ENCODE results near the gene ORMDL2. TPM values are rescaled to one million over a fixed set of nuclear protein-coding genes. Genes with fewer than 3 reads are reported as not detected.

Gene ORMDL2
- total and polyA plus RNA-seq, 10 of the 15 experiments (the other 5 are each of a cell fraction or from before 2014, with no cell fraction given) = 15.0 to 135 (median 33.9) TPM

DNA sequence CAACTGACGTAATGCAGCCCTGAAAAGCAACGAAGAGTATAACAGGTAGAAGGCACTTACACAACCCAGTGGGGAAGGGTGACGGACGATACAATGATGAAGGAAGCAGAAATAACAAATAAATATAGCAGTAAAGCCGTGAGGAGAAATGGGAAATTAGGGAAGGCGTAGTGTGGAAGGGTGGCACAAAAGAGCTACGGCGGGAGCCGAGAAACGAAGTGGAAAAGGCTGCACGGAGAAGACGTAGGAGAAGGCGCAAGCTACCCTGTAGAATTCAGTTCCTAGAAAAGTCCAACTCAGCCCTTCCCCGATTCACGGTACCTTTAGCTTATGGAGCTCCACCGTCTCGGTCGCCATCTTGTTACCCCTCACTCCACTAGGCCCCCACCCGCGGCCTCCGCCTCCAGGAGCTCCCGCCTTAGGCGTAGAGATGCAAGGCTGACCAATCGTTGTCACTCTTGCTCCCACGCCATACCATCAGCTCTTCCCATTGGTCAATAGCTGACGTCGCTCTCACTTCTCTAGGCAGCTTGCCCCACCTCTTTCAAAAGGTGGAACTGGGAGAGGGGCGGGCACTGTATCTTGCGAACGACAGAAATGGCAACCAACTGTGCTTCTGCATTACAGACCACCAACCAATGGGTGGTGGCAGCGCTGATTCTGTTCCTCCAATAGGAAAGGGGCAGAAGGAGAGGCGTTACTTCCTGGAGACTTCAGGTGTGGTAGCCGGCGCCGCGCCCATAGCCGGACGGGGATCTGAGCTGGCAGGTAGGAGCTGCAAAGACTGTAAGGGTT lies at the start of gene ORMDL2, which contains the start of gene SARNP (continued):
- TF ChIP-seq, protein P1, sequence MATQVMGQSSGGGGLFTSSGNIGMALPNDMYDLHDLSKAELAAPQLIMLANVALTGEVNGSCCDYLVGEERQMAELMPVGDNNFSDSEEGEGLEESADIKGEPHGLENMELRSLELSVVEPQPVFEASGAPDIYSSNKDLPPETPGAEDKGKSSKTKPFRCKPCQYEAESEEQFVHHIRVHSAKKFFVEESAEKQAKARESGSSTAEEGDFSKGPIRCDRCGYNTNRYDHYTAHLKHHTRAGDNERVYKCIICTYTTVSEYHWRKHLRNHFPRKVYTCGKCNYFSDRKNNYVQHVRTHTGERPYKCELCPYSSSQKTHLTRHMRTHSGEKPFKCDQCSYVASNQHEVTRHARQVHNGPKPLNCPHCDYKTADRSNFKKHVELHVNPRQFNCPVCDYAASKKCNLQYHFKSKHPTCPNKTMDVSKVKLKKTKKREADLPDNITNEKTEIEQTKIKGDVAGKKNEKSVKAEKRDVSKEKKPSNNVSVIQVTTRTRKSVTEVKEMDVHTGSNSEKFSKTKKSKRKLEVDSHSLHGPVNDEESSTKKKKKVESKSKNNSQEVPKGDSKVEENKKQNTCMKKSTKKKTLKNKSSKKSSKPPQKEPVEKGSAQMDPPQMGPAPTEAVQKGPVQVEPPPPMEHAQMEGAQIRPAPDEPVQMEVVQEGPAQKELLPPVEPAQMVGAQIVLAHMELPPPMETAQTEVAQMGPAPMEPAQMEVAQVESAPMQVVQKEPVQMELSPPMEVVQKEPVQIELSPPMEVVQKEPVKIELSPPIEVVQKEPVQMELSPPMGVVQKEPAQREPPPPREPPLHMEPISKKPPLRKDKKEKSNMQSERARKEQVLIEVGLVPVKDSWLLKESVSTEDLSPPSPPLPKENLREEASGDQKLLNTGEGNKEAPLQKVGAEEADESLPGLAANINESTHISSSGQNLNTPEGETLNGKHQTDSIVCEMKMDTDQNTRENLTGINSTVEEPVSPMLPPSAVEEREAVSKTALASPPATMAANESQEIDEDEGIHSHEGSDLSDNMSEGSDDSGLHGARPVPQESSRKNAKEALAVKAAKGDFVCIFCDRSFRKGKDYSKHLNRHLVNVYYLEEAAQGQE (IDR thresholded peaks at IDR 0.05; ENCODE audit: low read depth, low read length) = no peak
- TF ChIP-seq ZZZ3 (IDR thresholded peaks at IDR 0.05; ENCODE audit: control insufficient read depth, insufficient read length, low read depth) = no peak
- TF ChIP-seq SMAD1 (IDR thresholded peaks at IDR 0.05; ENCODE audit: low read depth, partially characterized antibody) = peak; percentile 63
- no peak for TF ChIP-seq MEF2B (IDR thresholded peaks at IDR 0.05; ENCODE audit: partially characterized antibody, poor library complexity, severe bottlenecking)
- TF ChIP-seq, protein P2, sequence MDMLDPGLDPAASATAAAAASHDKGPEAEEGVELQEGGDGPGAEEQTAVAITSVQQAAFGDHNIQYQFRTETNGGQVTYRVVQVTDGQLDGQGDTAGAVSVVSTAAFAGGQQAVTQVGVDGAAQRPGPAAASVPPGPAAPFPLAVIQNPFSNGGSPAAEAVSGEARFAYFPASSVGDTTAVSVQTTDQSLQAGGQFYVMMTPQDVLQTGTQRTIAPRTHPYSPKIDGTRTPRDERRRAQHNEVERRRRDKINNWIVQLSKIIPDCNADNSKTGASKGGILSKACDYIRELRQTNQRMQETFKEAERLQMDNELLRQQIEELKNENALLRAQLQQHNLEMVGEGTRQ (IDR thresholded peaks at IDR 0.05; ENCODE audit: borderline replicate concordance, low read depth, low read length) = no peak
- TF ChIP-seq IKZF1 (conservative IDR thresholded peaks at IDR 0.05) = peak; percentile 44; the same call in 1 of the 2 replicates
- peak; percentile 97 for TF ChIP-seq YY1 (IDR thresholded peaks at IDR 0.05; ENCODE audit: low read depth, low read length)
- TF ChIP-seq TCF3 (IDR thresholded peaks at IDR 0.05; ENCODE audit: borderline replicate concordance, insufficient read depth, low read depth, low read length) = no peak
- TF ChIP-seq, protein P3, sequence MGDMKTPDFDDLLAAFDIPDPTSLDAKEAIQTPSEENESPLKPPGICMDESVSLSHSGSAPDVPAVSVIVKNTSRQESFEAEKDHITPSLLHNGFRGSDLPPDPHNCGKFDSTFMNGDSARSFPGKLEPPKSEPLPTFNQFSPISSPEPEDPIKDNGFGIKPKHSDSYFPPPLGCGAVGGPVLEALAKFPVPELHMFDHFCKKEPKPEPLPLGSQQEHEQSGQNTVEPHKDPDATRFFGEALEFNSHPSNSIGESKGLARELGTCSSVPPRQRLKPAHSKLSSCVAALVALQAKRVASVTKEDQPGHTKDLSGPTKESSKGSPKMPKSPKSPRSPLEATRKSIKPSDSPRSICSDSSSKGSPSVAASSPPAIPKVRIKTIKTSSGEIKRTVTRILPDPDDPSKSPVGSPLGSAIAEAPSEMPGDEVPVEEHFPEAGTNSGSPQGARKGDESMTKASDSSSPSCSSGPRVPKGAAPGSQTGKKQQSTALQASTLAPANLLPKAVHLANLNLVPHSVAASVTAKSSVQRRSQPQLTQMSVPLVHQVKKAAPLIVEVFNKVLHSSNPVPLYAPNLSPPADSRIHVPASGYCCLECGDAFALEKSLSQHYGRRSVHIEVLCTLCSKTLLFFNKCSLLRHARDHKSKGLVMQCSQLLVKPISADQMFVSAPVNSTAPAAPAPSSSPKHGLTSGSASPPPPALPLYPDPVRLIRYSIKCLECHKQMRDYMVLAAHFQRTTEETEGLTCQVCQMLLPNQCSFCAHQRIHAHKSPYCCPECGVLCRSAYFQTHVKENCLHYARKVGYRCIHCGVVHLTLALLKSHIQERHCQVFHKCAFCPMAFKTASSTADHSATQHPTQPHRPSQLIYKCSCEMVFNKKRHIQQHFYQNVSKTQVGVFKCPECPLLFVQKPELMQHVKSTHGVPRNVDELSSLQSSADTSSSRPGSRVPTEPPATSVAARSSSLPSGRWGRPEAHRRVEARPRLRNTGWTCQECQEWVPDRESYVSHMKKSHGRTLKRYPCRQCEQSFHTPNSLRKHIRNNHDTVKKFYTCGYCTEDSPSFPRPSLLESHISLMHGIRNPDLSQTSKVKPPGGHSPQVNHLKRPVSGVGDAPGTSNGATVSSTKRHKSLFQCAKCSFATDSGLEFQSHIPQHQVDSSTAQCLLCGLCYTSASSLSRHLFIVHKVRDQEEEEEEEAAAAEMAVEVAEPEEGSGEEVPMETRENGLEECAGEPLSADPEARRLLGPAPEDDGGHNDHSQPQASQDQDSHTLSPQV (IDR thresholded peaks at IDR 0.05) = no peak
- TF ChIP-seq RUNX3 (IDR thresholded peaks at IDR 0.05; ENCODE audit: low read length) = 0 out of 2 replicates have a peak, but pooled peaks have one; percentile 1
- no peak for TF ChIP-seq CEBPB (IDR thresholded peaks at IDR 0.05; ENCODE audit: borderline replicate concordance in 1 of 2, low read depth in 2 of 2, low read length in 2 of 2)
- no peak for TF ChIP-seq SUZ12 (IDR thresholded peaks at IDR 0.05; ENCODE audit: unreplicated experiment)
- TF ChIP-seq, protein P4, sequence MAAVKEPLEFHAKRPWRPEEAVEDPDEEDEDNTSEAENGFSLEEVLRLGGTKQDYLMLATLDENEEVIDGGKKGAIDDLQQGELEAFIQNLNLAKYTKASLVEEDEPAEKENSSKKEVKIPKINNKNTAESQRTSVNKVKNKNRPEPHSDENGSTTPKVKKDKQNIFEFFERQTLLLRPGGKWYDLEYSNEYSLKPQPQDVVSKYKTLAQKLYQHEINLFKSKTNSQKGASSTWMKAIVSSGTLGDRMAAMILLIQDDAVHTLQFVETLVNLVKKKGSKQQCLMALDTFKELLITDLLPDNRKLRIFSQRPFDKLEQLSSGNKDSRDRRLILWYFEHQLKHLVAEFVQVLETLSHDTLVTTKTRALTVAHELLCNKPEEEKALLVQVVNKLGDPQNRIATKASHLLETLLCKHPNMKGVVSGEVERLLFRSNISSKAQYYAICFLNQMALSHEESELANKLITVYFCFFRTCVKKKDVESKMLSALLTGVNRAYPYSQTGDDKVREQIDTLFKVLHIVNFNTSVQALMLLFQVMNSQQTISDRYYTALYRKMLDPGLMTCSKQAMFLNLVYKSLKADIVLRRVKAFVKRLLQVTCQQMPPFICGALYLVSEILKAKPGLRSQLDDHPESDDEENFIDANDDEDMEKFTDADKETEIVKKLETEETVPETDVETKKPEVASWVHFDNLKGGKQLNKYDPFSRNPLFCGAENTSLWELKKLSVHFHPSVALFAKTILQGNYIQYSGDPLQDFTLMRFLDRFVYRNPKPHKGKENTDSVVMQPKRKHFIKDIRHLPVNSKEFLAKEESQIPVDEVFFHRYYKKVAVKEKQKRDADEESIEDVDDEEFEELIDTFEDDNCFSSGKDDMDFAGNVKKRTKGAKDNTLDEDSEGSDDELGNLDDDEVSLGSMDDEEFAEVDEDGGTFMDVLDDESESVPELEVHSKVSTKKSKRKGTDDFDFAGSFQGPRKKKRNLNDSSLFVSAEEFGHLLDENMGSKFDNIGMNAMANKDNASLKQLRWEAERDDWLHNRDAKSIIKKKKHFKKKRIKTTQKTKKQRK (IDR thresholded peaks at IDR 0.05; ENCODE audit: low read depth, low read length) = peak; percentile 84
- no peak for TF ChIP-seq NR2C1 (IDR thresholded peaks at IDR 0.05)
- TF ChIP-seq NBN (IDR thresholded peaks at IDR 0.05) = peak; percentile 84; the same call in 1 of the 2 replicates
- peak; percentile 88 for TF ChIP-seq HDGF (IDR thresholded peaks at IDR 0.05)
- TF ChIP-seq CBX5 (IDR thresholded peaks at IDR 0.05; ENCODE audit: low read depth) = no peak
- peak; percentile 78; the same call in 1 of the 2 replicates for TF ChIP-seq YBX1 (IDR thresholded peaks at IDR 0.05)

Measured in GM12878 (cell line).